GM20431 (cell line): ENCODE results near the gene KCNQ2.

ENCODE experiments used
- in situ Hi-C: fragments of 300-500 bp; cut with MseI, MboI; formaldehyde crosslinking; loops from one replicate; pipeline ENCODE4 v1.15.0; 2020; ENCODE audit warnings: low sequenced_read_pairs; ENCODE audit not compliant: unreplicated experiment

The KCNQ2 gene

GRCh38 chr20:63422653-63423052, 49.8 kb downstream of the KCNQ2 start:
- in situ Hi-C loops = no loop called here

GRCh38 chr20:63421913-63422312, 50.5 kb downstream of the KCNQ2 start:
- in situ Hi-C loops = no loop called here

GRCh38 chr20:63421094-63421692, 51.3 kb downstream of the KCNQ2 start:
- in situ Hi-C loops = no loop called here

- in situ Hi-C loops = no loop called here
Observed at GRCh38 chr20:63420359-63421093, 51.9 kb downstream of the KCNQ2 start.

GRCh38 chr20:63419299-63419698, 53.2 kb downstream of the KCNQ2 start:
- in situ Hi-C loops = no loop called here

- in situ Hi-C loops = no loop called here
Observed at GRCh38 chr20:63418617-63419016, 53.8 kb downstream of the KCNQ2 start.

GRCh38 chr20:63417738-63418120, 54.7 kb downstream of the KCNQ2 start:
- in situ Hi-C loops = no loop called here

- in situ Hi-C loops = no loop called here
Observed at GRCh38 chr20:63417097-63417737, 55.2 kb downstream of the KCNQ2 start.

- in situ Hi-C loops = no loop called here
Observed at GRCh38 chr20:63416631-63417030, 55.8 kb downstream of the KCNQ2 start.

GRCh38 chr20:63415647-63416391, 56.6 kb downstream of the KCNQ2 start:
- in situ Hi-C loops = no loop called here

GRCh38 chr20:63414720-63415430, 57.6 kb downstream of the KCNQ2 start:
- in situ Hi-C loops = no loop called here

- in situ Hi-C loops = no loop called here
Observed at GRCh38 chr20:63413963-63414684, 58.3 kb downstream of the KCNQ2 start.

GRCh38 chr20:63413323-63413722, 59.1 kb downstream of the KCNQ2 start:
- in situ Hi-C loops = no loop called here

- in situ Hi-C loops = no loop called here
Observed at GRCh38 chr20:63412889-63413288, 59.6 kb downstream of the KCNQ2 start.

GRCh38 chr20:63411898-63412631, 60.4 kb downstream of the KCNQ2 start:
- in situ Hi-C loops = no loop called here

- in situ Hi-C loops = no loop called here
Observed at GRCh38 chr20:63411151-63411897, 61.1 kb downstream of the KCNQ2 start.

- in situ Hi-C loops = no loop called here
Observed at GRCh38 chr20:63409834-63410435, 62.5 kb downstream of the KCNQ2 start.
